ENCODE results near the gene HOXA5. TPM values are rescaled to one million over a fixed set of nuclear protein-coding genes. Genes with fewer than 3 reads are reported as not detected.

The HOXA5 gene
- total RNA-seq, 2 experiments from 2014 or later: 3.4 to 7.4 TPM

GRCh38 chr7:27183682-27184336 is 40.3 kb upstream of the HOXA5 start:
- ChIA-PET POLR2A (interaction anchor here (0.7 kb wide), 1 partner anchor 389 kb away, joined by 5 read pairs; no protein-coding TSS in a partner anchor), CTCF (ENCODE audit: unreplicated experiment) (no interaction called here)
- intact Hi-C loops (cut with micrococcal nuclease; ENCODE audit: unreplicated experiment): no loop called here
- Histone ChIP-seq H3K4me1 (ENCODE audit: insufficient read depth, low read length, poor library complexity, severe bottlenecking) (no peaks in the 10 kb centered on the region), H3K9me2 (ENCODE audit: insufficient read depth, low read length) (no peaks in the 10 kb centered on the region), H3K79me2 (ENCODE audit: insufficient read depth, low read depth, low read length) (no peaks in the 10 kb centered on the region), H3K36me3 (ENCODE audit: insufficient read depth, low read length) (no peaks in the 10 kb centered on the region), H2AFZ (ENCODE audit: low read length) (no peak overlapping the region), H3K27ac (ENCODE audit: low read depth, low read length, poor library complexity, severe bottlenecking) (no peak overlapping the region), H3K9me3 (ENCODE audit: low read length) (no peaks in the 10 kb centered on the region), H4K20me1 (ENCODE audit: insufficient read depth, low read length) (no peaks in the 10 kb centered on the region), H3K4me2 (ENCODE audit: low read length) (peak overlapping the region; percentile 43; the same call in 1 of the 2 replicates), H3K4me3 (ENCODE audit: low read depth, low read length, poor library complexity, severe bottlenecking) (no peak overlapping the region)
- no peak for TF ChIP-seq EZH2phosphoT487 (IDR thresholded peaks at IDR 0.05; ENCODE audit: borderline replicate concordance, low read depth, low read length)
- no peak for TF ChIP-seq CTCF (conservative IDR thresholded peaks at IDR 0.05; ENCODE audit: low read length)
- DNase-seq (ENCODE audit: low spot score): no peak
- no TSS peak for BruUV-seq (replicated peaks)

GRCh38 chr7:27182861-27183681 is 39.6 kb upstream of the HOXA5 start:
- Histone ChIP-seq H3K4me1 (ENCODE audit: insufficient read depth, low read length, poor library complexity, severe bottlenecking) (no peaks in the 10 kb centered on the region), H3K9me3 (ENCODE audit: low read length) (no peaks in the 10 kb centered on the region), H3K4me3 (ENCODE audit: low read depth, low read length, poor library complexity, severe bottlenecking) (no peak overlapping the region), H2AFZ (ENCODE audit: low read length) (no peak overlapping the region), H4K20me1 (ENCODE audit: insufficient read depth, low read length) (no peaks in the 10 kb centered on the region), H3K9me2 (ENCODE audit: insufficient read depth, low read length) (no peaks in the 10 kb centered on the region), H3K79me2 (ENCODE audit: insufficient read depth, low read depth, low read length) (no peaks in the 10 kb centered on the region), H3K27ac (ENCODE audit: low read depth, low read length, poor library complexity, severe bottlenecking) (no peak overlapping the region), H3K4me2 (ENCODE audit: low read length) (no peak overlapping the region), H3K36me3 (ENCODE audit: insufficient read depth, low read length) (no peaks in the 10 kb centered on the region)
- ChIA-PET CTCF (ENCODE audit: unreplicated experiment) (no interaction called here), POLR2A (interaction anchor here (0.7 kb wide), 1 partner anchor 389 kb away, joined by 5 read pairs; no protein-coding TSS in a partner anchor)
- intact Hi-C loops (cut with micrococcal nuclease; ENCODE audit: unreplicated experiment): no loop called here
- no peak for DNase-seq (ENCODE audit: low spot score)
- BruUV-seq (replicated peaks): no TSS peak
- TF ChIP-seq CTCF (conservative IDR thresholded peaks at IDR 0.05; ENCODE audit: low read length): no peak
- TF ChIP-seq EZH2phosphoT487 (IDR thresholded peaks at IDR 0.05; ENCODE audit: borderline replicate concordance, low read depth, low read length): no peak

Data from OCI-LY7 (cell line).